Measurements from ENCODE around the gene EEFSEC.

The EEFSEC gene

GRCh38 chr3:128356822-128357221, 203.5 kb downstream of the EEFSEC start:
- no peak for DNase-seq

GRCh38 chr3:128357538-128357937, 204.3 kb downstream of the EEFSEC start:
- DNase-seq = no peak

GRCh38 chr3:128358156-128358895, 205.0 kb downstream of the EEFSEC start:
- no peak for DNase-seq

- no peak for DNase-seq
Measured at GRCh38 chr3:128359060-128359664, 205.9 kb downstream of the EEFSEC start.

GRCh38 chr3:128359846-128360642, 206.8 kb downstream of the EEFSEC start:
- DNase-seq = no peak

- DNase-seq = no peak
Measured at GRCh38 chr3:128360705-128361271, 207.5 kb downstream of the EEFSEC start.

GRCh38 chr3:128362026-128362965, 209.0 kb downstream of the EEFSEC start:
- no peak for DNase-seq

- DNase-seq = no peak
Measured at GRCh38 chr3:128364291-128364690, 211.0 kb downstream of the EEFSEC start.

- DNase-seq = no peak
Measured at GRCh38 chr3:128364808-128365360, 211.6 kb downstream of the EEFSEC start.

- no peak for DNase-seq
Measured at GRCh38 chr3:128366136-128366535, 212.9 kb downstream of the EEFSEC start.

GRCh38 chr3:128366652-128367051, 213.4 kb downstream of the EEFSEC start:
- no peak for DNase-seq

GRCh38 chr3:128367221-128367620, 213.9 kb downstream of the EEFSEC start:
- no peak for DNase-seq

- no peak for DNase-seq
Measured at GRCh38 chr3:128367761-128368160, 214.5 kb downstream of the EEFSEC start.

- DNase-seq = no peak
Measured at GRCh38 chr3:128368626-128369025, 215.3 kb downstream of the EEFSEC start.

GRCh38 chr3:128369121-128369703, 215.9 kb downstream of the EEFSEC start:
- DNase-seq = no peak

GRCh38 chr3:128369881-128370642, 216.8 kb downstream of the EEFSEC start:
- DNase-seq = no peak

- DNase-seq = no peak
Measured at GRCh38 chr3:128372281-128372680, 219.0 kb downstream of the EEFSEC start.

- no peak for DNase-seq
Measured at GRCh38 chr3:128372707-128373533, 219.6 kb downstream of the EEFSEC start.

- no peak for DNase-seq
Measured at GRCh38 chr3:128374746-128375445, 221.6 kb downstream of the EEFSEC start.

Data from T-helper 9 cell (primary cell).